Naive thymus-derived CD8-positive, alpha-beta T cell (primary cell): ENCODE data around the gene GABRB3. TPM values are rescaled to one million over a fixed set of nuclear protein-coding genes. Genes with fewer than 3 reads are reported as not detected.
"Not testable (repeated sequence)": the region's sequence is repeated elsewhere in the genome, so short reads cannot be mapped to it uniquely, and the experiment has no call there.

Experiments
- ATAC-seq, 2 donors: fragments of 150-1000 bp; cut with Tn5 transposase in 1 of 2; sonication (Bioruptor Pico), chemical (Tn5 transposase) in 1 of 2; 1 replicate in 1 of 2; 2 replicates in 1 of 2; pipeline ENCODE4 v1.10.0; 2021; ENCODE audit warnings: mild to moderate bottlenecking in 2 of 2, moderate library complexity in 2 of 2
- POLR2A ChIA-PET: fragments of 350-600 bp; sonication (Branson Sonifier 250); formaldehyde crosslinking; loops from one replicate; lab custom pipeline; 2021; ENCODE audit warnings: antibody characterized with exemption; lab: Charles Lee
- DNase-seq, 10 donors: peaks; one replicate each; pipeline versions ENCODE4 v3.0.0 to v3.0.0-alpha.2; 2020 to 2022
- H3K27ac Mint-ChIP-seq, 10 donors: one replicate each; pipeline ENCODE4 v1.8.0; 2020 to 2022; ENCODE audit warnings: mild to moderate bottlenecking in 10 of 10, mixed read lengths in 10 of 10, moderate library complexity in 4 of 10, inconsistent platforms in 1 of 10
- H3K27me3 Mint-ChIP-seq, 5 donors: one replicate each; pipeline ENCODE4 v1.8.0; 2021 to 2022; ENCODE audit warnings: mixed read lengths in 5 of 5
- H3K36me3 Mint-ChIP-seq, 3 donors: one replicate each; pipeline ENCODE4 v1.8.0; 2020 to 2022; ENCODE audit warnings: mixed read lengths in 3 of 3, mild to moderate bottlenecking in 2 of 3, inconsistent platforms in 1 of 3
- H3K4me1 Mint-ChIP-seq, 4 donors: one replicate each; pipeline ENCODE4 v1.8.0; 2021 to 2022; ENCODE audit warnings: mixed read lengths in 4 of 4
- H3K4me3 Mint-ChIP-seq, 10 donors: one replicate each; pipeline ENCODE4 v1.8.0; 2020 to 2022; ENCODE audit warnings: mild to moderate bottlenecking in 10 of 10, mixed read lengths in 10 of 10, moderate library complexity in 6 of 10, inconsistent platforms in 1 of 10
- H3K9me3 Mint-ChIP-seq, 9 donors: one replicate each; pipeline ENCODE4 v1.8.0; 2020 to 2022; ENCODE audit warnings: mixed read lengths in 9 of 9, mild to moderate bottlenecking in 3 of 9, inconsistent platforms in 1 of 9, moderate library complexity in 1 of 9
- polyA plus RNA-seq, 3 donors: library from polyadenylated mRNA; unstranded; fragments of 300-500 nt; fragmentation: Illumina TruSeq; gene quantifications; one replicate each; pipeline ENCODE4 v1.2.3, GENCODE V29; 2021
- total RNA-seq, 8 experiments: library from RNA in 2 of 8; stranded (reverse) in 2 of 8; gene quantifications; one replicate each; pipeline ENCODE4 v1.2.3 and lab custom pipeline; 2021 to 2026

GABRB3 gene
- total and polyA plus RNA-seq, 5 experiments from 2014 or later, result not detected

- peaks cover 0 to 2% (median 0%) of the 10 kb centered on the region in 4 donors for H3K4me1 Mint-ChIP-seq
- no peaks in the 10 kb centered on the region for H3K36me3 Mint-ChIP-seq
- POLR2A ChIA-PET, result no interaction called here
- ATAC-seq (no peak), DNase-seq (no peak)
- H3K27ac Mint-ChIP-seq, result no peak overlapping the region
- no peak overlapping the region for H3K4me3 Mint-ChIP-seq
- peaks cover 0 to 11% (median 3%) of the 10 kb centered on the region in 5 donors for H3K27me3 Mint-ChIP-seq
- H3K9me3 Mint-ChIP-seq, result peaks cover 0 to 16% (median 8%) of the 10 kb centered on the region in 9 donors
These were observed 48.3 kb downstream of the GABRB3 start for GRCh38 chr15:26724381-26725150.

GRCh38 chr15:26722621-26723160 is 50.2 kb downstream of the GABRB3 start:
- Mint-ChIP-seq H3K9me3 (peaks cover 2 to 21% (median 9%) of the 10 kb centered on the region in 9 donors), H3K36me3 (peaks cover 0 to under 1% (median 0%) of the 10 kb centered on the region in 3 donors), H3K4me3 (no peak overlapping the region), H3K4me1 (peaks cover 0 to 2% (median 0%) of the 10 kb centered on the region in 4 donors), H3K27ac (no peak overlapping the region), H3K27me3 (peaks cover 0 to 19% (median 4%) of the 10 kb centered on the region in 5 donors)
- ATAC-seq, result no peak
- DNase-seq, result no peak
- POLR2A ChIA-PET, result no interaction called here

- H3K27me3 Mint-ChIP-seq, result peaks cover 0 to 21% (median 4%) of the 10 kb centered on the region in 5 donors
- ATAC-seq, result no peak
These were observed 51.5 kb downstream of the GABRB3 start for GRCh38 chr15:26721232-26721967.

GRCh38 chr15:26720546-26720945 is 52.3 kb downstream of the GABRB3 start:
- peaks cover 0 to 33% (median 14%) of the 10 kb centered on the region in 9 donors for H3K9me3 Mint-ChIP-seq
- POLR2A ChIA-PET, result no interaction called here
- no peak overlapping the region for H3K4me3 Mint-ChIP-seq
- ATAC-seq (no peak), DNase-seq (no peak)
- peaks cover 0 to 2% (median 0%) of the 10 kb centered on the region in 4 donors for H3K4me1 Mint-ChIP-seq
- H3K36me3 Mint-ChIP-seq, result peaks cover 0 to 7% (median 0%) of the 10 kb centered on the region in 3 donors
- peaks cover 0 to 21% (median 3%) of the 10 kb centered on the region in 5 donors for H3K27me3 Mint-ChIP-seq
- H3K27ac Mint-ChIP-seq, result no peak overlapping the region

More at GRCh38 chr15:26721232-26721967, 51.5 kb downstream of the GABRB3 start:
- H3K27ac Mint-ChIP-seq, result no peak overlapping the region
- no peak overlapping the region for H3K4me3 Mint-ChIP-seq
- POLR2A ChIA-PET, result no interaction called here
- H3K36me3 Mint-ChIP-seq, result peaks cover 0 to 7% (median 0%) of the 10 kb centered on the region in 3 donors
- DNase-seq, result no peak
- H3K9me3 Mint-ChIP-seq, result peaks cover 2 to 31% (median 14%) of the 10 kb centered on the region in 9 donors
- H3K4me1 Mint-ChIP-seq, result peaks cover 0 to 2% (median 0%) of the 10 kb centered on the region in 4 donors

GRCh38 chr15:26719866-26720265 is 53.0 kb downstream of the GABRB3 start:
- H3K4me1 Mint-ChIP-seq, H3K4me3 Mint-ChIP-seq, H3K27ac Mint-ChIP-seq, H3K36me3 Mint-ChIP-seq, ATAC-seq, POLR2A ChIA-PET, DNase-seq: not testable (repeated sequence)
- Mint-ChIP-seq H3K9me3 (peaks cover 0 to 31% (median 14%) of the 10 kb centered on the region in 9 donors), H3K27me3 (peaks cover 0 to 21% (median 3%) of the 10 kb centered on the region in 5 donors)

GRCh38 chr15:26716069-26716468 is 56.8 kb downstream of the GABRB3 start:
- Mint-ChIP-seq H3K27ac (no peak overlapping the region), H3K36me3 (peaks cover 0 to 16% (median 0%) of the 10 kb centered on the region in 3 donors), H3K9me3 (peaks cover 3 to 43% (median 23%) of the 10 kb centered on the region in 9 donors), H3K4me3 (no peak overlapping the region), H3K27me3 (peaks cover 0 to 40% (median 10%) of the 10 kb centered on the region in 5 donors), H3K4me1 (no peaks in the 10 kb centered on the region)
- no peak for ATAC-seq
- POLR2A ChIA-PET, result no interaction called here
- no peak for DNase-seq

GRCh38 chr15:26713498-26713897 is 59.4 kb downstream of the GABRB3 start:
- H3K36me3 Mint-ChIP-seq, result peaks cover 0 to 23% (median 0%) of the 10 kb centered on the region in 3 donors
- no peaks in the 10 kb centered on the region for H3K4me1 Mint-ChIP-seq
- H3K27me3 Mint-ChIP-seq, result peaks cover 0 to 23% (median 7%) of the 10 kb centered on the region in 5 donors
- H3K27ac Mint-ChIP-seq, result no peak overlapping the region
- H3K9me3 Mint-ChIP-seq, result peaks cover 5 to 43% (median 19%) of the 10 kb centered on the region in 9 donors
- POLR2A ChIA-PET, result no interaction called here
- ATAC-seq (no peak), DNase-seq (no peak)
- no peak overlapping the region for H3K4me3 Mint-ChIP-seq

GRCh38 chr15:26712335-26712734 is 60.5 kb downstream of the GABRB3 start:
- H3K27me3 Mint-ChIP-seq, result peaks cover 0 to 21% (median 7%) of the 10 kb centered on the region in 5 donors
- POLR2A ChIA-PET, result no interaction called here
- peaks cover 0 to 18% (median 0%) of the 10 kb centered on the region in 3 donors for H3K36me3 Mint-ChIP-seq
- no peak overlapping the region for H3K27ac Mint-ChIP-seq
- peaks cover 0 to 3% (median 0%) of the 10 kb centered on the region in 4 donors for H3K4me1 Mint-ChIP-seq
- DNase-seq (no peak), ATAC-seq (no peak)
- peaks cover 3 to 40% (median 16%) of the 10 kb centered on the region in 9 donors for H3K9me3 Mint-ChIP-seq
- H3K4me3 Mint-ChIP-seq, result no peak overlapping the region

- H3K27ac Mint-ChIP-seq, result peak overlapping the region in 1 of 10 donors; percentile 7
- peaks cover 0 to 15% (median 0%) of the 10 kb centered on the region in 3 donors for H3K36me3 Mint-ChIP-seq
- H3K9me3 Mint-ChIP-seq, result peaks cover 3 to 46% (median 11%) of the 10 kb centered on the region in 9 donors
- ATAC-seq (no peak), DNase-seq (no peak)
- peaks cover 0 to 3% (median 0%) of the 10 kb centered on the region in 4 donors for H3K4me1 Mint-ChIP-seq
- POLR2A ChIA-PET, result no interaction called here
- H3K27me3 Mint-ChIP-seq, result peaks cover 0 to 21% (median 7%) of the 10 kb centered on the region in 5 donors
- H3K4me3 Mint-ChIP-seq, result no peak overlapping the region
These were observed 61.4 kb downstream of the GABRB3 start for GRCh38 chr15:26711445-26711844.

GRCh38 chr15:26702381-26702780 is 70.5 kb downstream of the GABRB3 start:
- DNase-seq, result no peak
- H3K9me3 Mint-ChIP-seq, result peaks cover 7 to 40% (median 17%) of the 10 kb centered on the region in 9 donors
- POLR2A ChIA-PET, result no interaction called here
- peaks cover 0 to 3% (median 0%) of the 10 kb centered on the region in 5 donors for H3K27me3 Mint-ChIP-seq
- no peak for ATAC-seq
- no peak overlapping the region for H3K4me3 Mint-ChIP-seq
- no peaks in the 10 kb centered on the region for H3K4me1 Mint-ChIP-seq
- H3K27ac Mint-ChIP-seq, result no peak overlapping the region
- H3K36me3 Mint-ChIP-seq, result no peaks in the 10 kb centered on the region

- POLR2A ChIA-PET, result no interaction called here
These were observed 74.3 kb downstream of the GABRB3 start for GRCh38 chr15:26698555-26698954.

GRCh38 chr15:26697913-26698312 is 75.0 kb downstream of the GABRB3 start:
- H3K27ac Mint-ChIP-seq, result no peak overlapping the region
- H3K4me1 Mint-ChIP-seq, result no peaks in the 10 kb centered on the region
- H3K36me3 Mint-ChIP-seq, result peaks cover 0 to 23% (median 0%) of the 10 kb centered on the region in 3 donors
- no peak for DNase-seq
- POLR2A ChIA-PET, result no interaction called here
- no peak for ATAC-seq
- H3K9me3 Mint-ChIP-seq, result peaks cover 8 to 44% (median 27%) of the 10 kb centered on the region in 9 donors
- no peak overlapping the region for H3K4me3 Mint-ChIP-seq
- no peaks in the 10 kb centered on the region for H3K27me3 Mint-ChIP-seq

More at GRCh38 chr15:26698555-26698954, 74.3 kb downstream of the GABRB3 start:
- no peaks in the 10 kb centered on the region for H3K4me1 Mint-ChIP-seq
- peaks cover 0 to 16% (median 0%) of the 10 kb centered on the region in 3 donors for H3K36me3 Mint-ChIP-seq
- H3K9me3 Mint-ChIP-seq, result peaks cover 8 to 38% (median 21%) of the 10 kb centered on the region in 9 donors
- no peaks in the 10 kb centered on the region for H3K27me3 Mint-ChIP-seq
- H3K27ac Mint-ChIP-seq, result no peak overlapping the region
- ATAC-seq (no peak), DNase-seq (no peak)
- H3K4me3 Mint-ChIP-seq, result no peak overlapping the region
